Liver (tissue), 9 donors: ENCODE results near the gene CFAP410. TPM values are rescaled to one million over a fixed set of nuclear protein-coding genes. Genes with fewer than 3 reads are reported as not detected.

Experiments used
- DNase-seq: peaks from one replicate; pipeline ENCODE4 v3.0.0-alpha.2; 2017; ENCODE audit warnings: low spot score
- H3K27ac ChIP-seq, 2 donors: one replicate each; pipeline ENCODE4 v1.7.0; 2013; ENCODE audit warnings: inconsistent platforms in 2 of 2, low read length in 2 of 2, control low read depth in 1 of 2, low read depth in 1 of 2, mild to moderate bottlenecking in 1 of 2
- H3K27me3 ChIP-seq, 4 donors: one replicate each; pipeline versions ENCODE4 v1.6.1 to v1.7.0; 2013; ENCODE audit warnings: low read length in 3 of 4, inconsistent platforms in 1 of 4, mild to moderate bottlenecking in 1 of 4, moderate library complexity in 1 of 4; ENCODE audit not compliant: control insufficient read depth in 4 of 4, insufficient read depth in 4 of 4
- H3K36me3 ChIP-seq, 4 donors: one replicate each; pipeline versions ENCODE4 v1.6.1 to v1.7.0; 2013; ENCODE audit warnings: low read length in 3 of 4, mild to moderate bottlenecking in 3 of 4, low read depth in 1 of 4, moderate library complexity in 1 of 4; ENCODE audit not compliant: control insufficient read depth in 4 of 4, insufficient read depth in 3 of 4
- H3K4me1 ChIP-seq, 4 donors: one replicate each; pipeline versions ENCODE4 v1.6.1 to v1.7.0; 2013; ENCODE audit warnings: low read length in 3 of 4, mild to moderate bottlenecking in 3 of 4, moderate library complexity in 1 of 4; ENCODE audit not compliant: control insufficient read depth in 4 of 4, insufficient read depth in 4 of 4
- H3K4me3 ChIP-seq, 3 donors: one replicate each; pipeline versions ENCODE4 v1.6.1 to v1.7.0; 2013; ENCODE audit warnings: low read length in 3 of 3, control low read depth in 1 of 3, low read depth in 1 of 3, mild to moderate bottlenecking in 1 of 3
- H3K9ac ChIP-seq, 2 donors: one replicate each; pipeline ENCODE4 v1.7.0; 2013; ENCODE audit warnings: low read length in 2 of 2, mild to moderate bottlenecking in 2 of 2, moderate library complexity in 2 of 2, control low read depth in 1 of 2, low read depth in 1 of 2
- H3K9me3 ChIP-seq, 4 donors: one replicate each; pipeline versions ENCODE4 v1.6.1 to v1.7.0; 2013; ENCODE audit warnings: low read length in 3 of 4; ENCODE audit not compliant: control insufficient read depth in 4 of 4
- ATF3 ChIP-seq: IDR thresholded peaks from 2 replicates; pipeline ENCODE4 v1.6.1; 2016; ENCODE audit warnings: antibody characterized with exemption
- EGR1 ChIP-seq, 2 donors: IDR thresholded peaks; 2 replicates each; pipeline ENCODE4 v1.6.1; 2016 to 2018; ENCODE audit warnings: antibody characterized with exemption in 2 of 2, low read depth in 2 of 2
- FOXA1 ChIP-seq: IDR thresholded peaks from 2 replicates; pipeline ENCODE4 v1.6.1; 2016; ENCODE audit warnings: antibody characterized with exemption
- GABPA ChIP-seq, 2 donors: IDR thresholded peaks in 1 of 2; conservative IDR thresholded peaks in 1 of 2; 2 replicates each; pipeline ENCODE4 v1.6.1; 2016; ENCODE audit warnings: antibody characterized with exemption in 2 of 2, mild to moderate bottlenecking in 1 of 2, moderate library complexity in 1 of 2
- HNF4A ChIP-seq, 2 donors: conservative IDR thresholded peaks; 2 replicates each; pipeline ENCODE4 v1.6.1; 2016; ENCODE audit warnings: antibody characterized with exemption in 2 of 2, mild to moderate bottlenecking in 2 of 2
- HNF4G ChIP-seq: IDR thresholded peaks from 2 replicates; pipeline ENCODE4 v1.6.1; 2016; ENCODE audit warnings: antibody characterized with exemption
- JUND ChIP-seq, 2 donors: IDR thresholded peaks; 2 replicates each; pipeline ENCODE4 v1.6.1; 2016; ENCODE audit warnings: antibody characterized with exemption in 2 of 2
- MAX ChIP-seq: IDR thresholded peaks from 2 replicates; pipeline ENCODE4 v1.6.1; 2016; ENCODE audit warnings: antibody characterized with exemption
- NR2F2 ChIP-seq: IDR thresholded peaks from 2 replicates; pipeline ENCODE4 v1.6.1; 2016; ENCODE audit warnings: antibody characterized with exemption
- RAD21 ChIP-seq, 2 donors: IDR thresholded peaks; 2 replicates each; pipeline ENCODE4 v1.6.1; 2016; ENCODE audit warnings: antibody characterized with exemption in 2 of 2, mild to moderate bottlenecking in 2 of 2
- REST ChIP-seq: IDR thresholded peaks from 2 replicates; pipeline ENCODE4 v1.6.1; 2016; ENCODE audit warnings: antibody characterized with exemption, mild to moderate bottlenecking
- RXRA ChIP-seq, 2 donors: IDR thresholded peaks; 2 replicates each; pipeline ENCODE4 v1.6.1; 2017 to 2018; ENCODE audit warnings: antibody characterized with exemption in 2 of 2, mild to moderate bottlenecking in 1 of 2
- SP1 ChIP-seq: IDR thresholded peaks from 2 replicates; pipeline ENCODE4 v1.6.1; 2018; ENCODE audit warnings: antibody characterized with exemption, mild to moderate bottlenecking
- TAF1 ChIP-seq: conservative IDR thresholded peaks from 2 replicates; pipeline ENCODE4 v1.6.1; 2016; ENCODE audit warnings: antibody characterized with exemption, mild to moderate bottlenecking
- YY1 ChIP-seq: IDR thresholded peaks from 2 replicates; pipeline ENCODE4 v1.6.1; 2016; ENCODE audit warnings: antibody characterized with exemption, mild to moderate bottlenecking
- ZBTB33 ChIP-seq: IDR thresholded peaks from 2 replicates; pipeline ENCODE4 v1.6.1; 2016; ENCODE audit warnings: antibody characterized with exemption
- WGBS: extraction: QIAGEN DNeasy Blood & Tissue Kit; methylation state at CpG from one replicate; pipeline ENCODE4 v1.1.7; 2013; 5-methylcytosine and 5-hydroxymethylcytosine counted together
- polyA plus RNA-seq, 2 donors: library from polyadenylated mRNA; stranded (reverse) in 1 of 2; unstranded in 1 of 2; fragments of 200-250 nt in 1 of 2; fragments of >200 nt in 1 of 2; fragmentation: Nextera tagmentation in 1 of 2; extraction: Ambion mirVana in 1 of 2; gene quantifications; one replicate each; pipeline versions ENCODE4 v1.2.1 to v1.2.3, GENCODE V29; 2013 to 2015
- total RNA-seq, 2 donors: library from RNA; depleted of rRNA; stranded (reverse); fragments of >200 nt; gene quantifications; one replicate each; pipeline ENCODE4 v1.2.3, GENCODE V29; 2014
- donor health status: healthy.
- donor health status: healthy.
- donor health status: healthy.
- donor health status: healthy.
- donor health status: healthy.

The CFAP410 gene
- total and polyA plus RNA-seq, 4 donors, result 7.9 to 16.3 (median 12.3) TPM

GRCh38 chr21:44306936-44307704 is 32.1 kb downstream of the CFAP410 start:
- H3K27ac ChIP-seq, result no peak overlapping the region
- H3K36me3 ChIP-seq, result peaks cover 0 to 33% (median 10%) of the 10 kb centered on the region in 4 donors
- 93% methylated on average over 21 of the region's 21 CpGs for WGBS
- no peak overlapping the region for H3K9ac ChIP-seq
- H3K4me3 ChIP-seq, result no peak overlapping the region
- no peak for DNase-seq
- H3K9me3 ChIP-seq, result no peaks in the 10 kb centered on the region
- H3K4me1 ChIP-seq, result peaks cover 10 to 28% (median 22%) of the 10 kb centered on the region in 4 donors
- H3K27me3 ChIP-seq, result no peaks in the 10 kb centered on the region
- TF ChIP-seq TAF1 (no peak), REST (no peak), YY1 (no peak), ZBTB33 (no peak), SP1 (no peak), RXRA (IDR thresholded peaks at IDR 0.05) (no peak)

GRCh38 chr21:44305691-44306090 is 33.5 kb downstream of the CFAP410 start:
- no peaks in the 10 kb centered on the region for H3K27me3 ChIP-seq
- no peaks in the 10 kb centered on the region for H3K9me3 ChIP-seq
- DNase-seq, result no peak
- no peak for TF ChIP-seq SP1
- no peak for TF ChIP-seq JUND (IDR thresholded peaks at IDR 0.05)
- TF ChIP-seq REST, result no peak
- no peak for TF ChIP-seq NR2F2
- no peak for TF ChIP-seq HNF4A (conservative IDR thresholded peaks at IDR 0.05)
- no peak for TF ChIP-seq HNF4G
- no peak for TF ChIP-seq EGR1 (IDR thresholded peaks at IDR 0.05; ENCODE audit: low read depth in 2 of 2)
- no peak for TF ChIP-seq GABPA (IDR thresholded peaks at IDR 0.05 in 1 of 2, conservative IDR thresholded peaks at IDR 0.05 in 1 of 2)
- no peak for TF ChIP-seq ATF3
- TF ChIP-seq RXRA (IDR thresholded peaks at IDR 0.05), result no peak
- TF ChIP-seq RAD21 (IDR thresholded peaks at IDR 0.05), result no peak
- TF ChIP-seq FOXA1, result no peak
- no peak for TF ChIP-seq MAX
- no peak for TF ChIP-seq YY1
- no peak overlapping the region for H3K27ac ChIP-seq
- H3K4me3 ChIP-seq, result no peak overlapping the region
- WGBS, result 80% methylated on average over 9 of the region's 9 CpGs
- H3K4me1 ChIP-seq, result peaks cover 17 to 43% (median 35%) of the 10 kb centered on the region in 4 donors
- peaks cover 0 to 20% (median 2%) of the 10 kb centered on the region in 4 donors for H3K36me3 ChIP-seq
- no peak overlapping the region for H3K9ac ChIP-seq
